ENCODE measurements around the gene GMDS.
A peak's percentile ranks its signal among the peaks of the same experiment; 100 is the strongest.
"Not testable (repeated sequence)": the region's sequence is repeated elsewhere in the genome, so short reads cannot be mapped to it uniquely, and the experiment has no call there.

GMDS gene

GRCh38 chr6:1679031-1679687, 566.2 kb downstream of the GMDS start:
- DNase-seq (ENCODE audit: low read depth): no peak

- DNase-seq (ENCODE audit: low read depth): no peak
These were observed 567.2 kb downstream of the GMDS start for GRCh38 chr6:1678201-1678600.

- DNase-seq (ENCODE audit: low read depth): peak; percentile 29
These were observed 573.0 kb downstream of the GMDS start for GRCh38 chr6:1672379-1672778.

GRCh38 chr6:1670711-1671462, 574.5 kb downstream of the GMDS start:
- DNase-seq (ENCODE audit: low read depth): no peak

GRCh38 chr6:1669996-1670395, 575.4 kb downstream of the GMDS start:
- DNase-seq (ENCODE audit: low read depth): no peak

- DNase-seq (ENCODE audit: low read depth): not testable (repeated sequence)
These were observed 576.9 kb downstream of the GMDS start for GRCh38 chr6:1668456-1668855.

GRCh38 chr6:1667805-1668175, 577.6 kb downstream of the GMDS start:
- no peak for DNase-seq (ENCODE audit: low read depth)

GRCh38 chr6:1667012-1667804, 578.2 kb downstream of the GMDS start:
- peak; percentile 23 for DNase-seq (ENCODE audit: low read depth)

- no peak for DNase-seq (ENCODE audit: low read depth)
These were observed 580.2 kb downstream of the GMDS start for GRCh38 chr6:1665214-1665613.

- no peak for DNase-seq (ENCODE audit: low read depth)
These were observed 581.1 kb downstream of the GMDS start for GRCh38 chr6:1664329-1664728.

GRCh38 chr6:1663511-1663910, 581.9 kb downstream of the GMDS start:
- DNase-seq (ENCODE audit: low read depth): no peak

GRCh38 chr6:1662534-1662933, 582.9 kb downstream of the GMDS start:
- DNase-seq (ENCODE audit: low read depth): no peak

- no peak for DNase-seq (ENCODE audit: low read depth)
These were observed 585.6 kb downstream of the GMDS start for GRCh38 chr6:1659816-1660215.

GRCh38 chr6:1658212-1659005, 587.0 kb downstream of the GMDS start:
- DNase-seq (ENCODE audit: low read depth): no peak

- DNase-seq (ENCODE audit: low read depth): no peak
These were observed 587.6 kb downstream of the GMDS start for GRCh38 chr6:1657771-1658165.

- DNase-seq (ENCODE audit: low read depth): no peak
These were observed 588.2 kb downstream of the GMDS start for GRCh38 chr6:1657116-1657770.

- no peak for DNase-seq (ENCODE audit: low read depth)
These were observed 591.4 kb downstream of the GMDS start for GRCh38 chr6:1654054-1654453.

- no peak for DNase-seq (ENCODE audit: low read depth)
These were observed 592.6 kb downstream of the GMDS start for GRCh38 chr6:1652842-1653241.

- no peak for DNase-seq (ENCODE audit: low read depth)
These were observed 594.0 kb downstream of the GMDS start for GRCh38 chr6:1651362-1651761.

- no peak for DNase-seq (ENCODE audit: low read depth)
These were observed 599.8 kb downstream of the GMDS start for GRCh38 chr6:1645466-1646185.

GRCh38 chr6:1644516-1645060, 600.8 kb downstream of the GMDS start:
- no peak for DNase-seq (ENCODE audit: low read depth)

Data from amniotic epithelial cell (primary cell).